Endodermal cell (in vitro differentiated cells): Measurements from ENCODE around the gene ADORA3. TPM values are rescaled to one million over a fixed set of nuclear protein-coding genes. Genes with fewer than 3 reads are reported as not detected.

ENCODE experiments used
- DNase-seq: peaks from one replicate; pipeline ENCODE4 v3.0.0-alpha.2; 2017
- H3K27ac ChIP-seq: 2 replicates; pipeline ENCODE4 v1.5.1; 2013; ENCODE audit warnings: mild to moderate bottlenecking, low read depth, low read length, moderate library complexity
- H3K27me3 ChIP-seq: 2 replicates; pipeline ENCODE4 v1.6.1; 2013; ENCODE audit warnings: mild to moderate bottlenecking, low read length, moderate library complexity; ENCODE audit not compliant: insufficient read depth, control insufficient read depth, poor library complexity, severe bottlenecking
- H3K36me3 ChIP-seq: 2 replicates; pipeline ENCODE4 v1.7.0; 2013; ENCODE audit warnings: mild to moderate bottlenecking, low read length, moderate library complexity; ENCODE audit not compliant: control insufficient read depth, insufficient read depth
- H3K4me1 ChIP-seq: one replicate; pipeline ENCODE4 v1.7.0; 2013; ENCODE audit warnings: low read length; ENCODE audit not compliant: control insufficient read depth, insufficient read depth
- H3K4me3 ChIP-seq: 2 replicates; pipeline ENCODE4 v1.5.1; 2013; ENCODE audit warnings: mild to moderate bottlenecking, low read length, moderate library complexity
- H3K9ac ChIP-seq: 2 replicates; pipeline ENCODE4 v1.6.1; 2013; ENCODE audit warnings: mild to moderate bottlenecking, low read length, moderate library complexity; ENCODE audit not compliant: poor library complexity, severe bottlenecking; ENCODE audit errors: extremely low read depth
- H3K9me3 ChIP-seq: 2 replicates; pipeline ENCODE4 v1.6.1; 2013; ENCODE audit warnings: mild to moderate bottlenecking, low read length, moderate library complexity; ENCODE audit not compliant: control insufficient read depth
- H3K27ac Mint-ChIP-seq: 2 replicates; pipeline ENCODE4 v1.8.0; 2020; ENCODE audit warnings: mixed read lengths
- H3K27me3 Mint-ChIP-seq: 2 replicates; pipeline ENCODE4 v1.8.0; 2021; ENCODE audit warnings: mild to moderate bottlenecking, mixed read lengths; ENCODE audit not compliant: insufficient read depth
- H3K36me3 Mint-ChIP-seq: 2 replicates; pipeline ENCODE4 v1.8.0; 2020; ENCODE audit warnings: low read depth, mixed read lengths
- H3K4me1 Mint-ChIP-seq: 2 replicates; pipeline ENCODE4 v1.8.0; 2020; ENCODE audit warnings: mixed read lengths
- H3K4me3 Mint-ChIP-seq: 2 replicates; pipeline ENCODE4 v1.8.0; 2020; ENCODE audit warnings: mild to moderate bottlenecking, moderate library complexity, mixed read lengths
- H3K9me3 Mint-ChIP-seq: 2 replicates; pipeline ENCODE4 v1.8.0; 2020; ENCODE audit warnings: mild to moderate bottlenecking, mixed read lengths
- WGBS, 2 experiments: methylation state at CpG; one replicate each; pipeline versions ENCODE4 v1.1.5 to v1.1.7; 2013; ENCODE audit warnings: missing lambda C conversion rate in 2 of 2, mixed read lengths in 1 of 2; ENCODE audit not compliant: insufficient coverage in 1 of 2, insufficient read length in 1 of 2; 5-methylcytosine and 5-hydroxymethylcytosine counted together
- total RNA-seq, 2 donors: library from RNA; stranded (reverse); fragmentation: NEBNext Ultra II Directional in 1 of 2; extraction: Animal tissue kit (Norgen Biotek cat#: 25700) in 1 of 2; gene quantifications; 2 replicates in 1 of 2; 3 replicates in 1 of 2; pipeline ENCODE4 v1.2.1, GENCODE V29; 2021
- TF ChIP-seq, protein P1 (sequence below): fragments of 200-600 bp; sonication (generic); conservative IDR thresholded peaks from 2 replicates; pipeline ENCODE4 v1.5.0; 2021; ENCODE audit warnings: antibody characterized with exemption, mild to moderate bottlenecking

The ADORA3 gene
- total RNA-seq, 2 donors from 2014 or later, result not detected

DNA sequence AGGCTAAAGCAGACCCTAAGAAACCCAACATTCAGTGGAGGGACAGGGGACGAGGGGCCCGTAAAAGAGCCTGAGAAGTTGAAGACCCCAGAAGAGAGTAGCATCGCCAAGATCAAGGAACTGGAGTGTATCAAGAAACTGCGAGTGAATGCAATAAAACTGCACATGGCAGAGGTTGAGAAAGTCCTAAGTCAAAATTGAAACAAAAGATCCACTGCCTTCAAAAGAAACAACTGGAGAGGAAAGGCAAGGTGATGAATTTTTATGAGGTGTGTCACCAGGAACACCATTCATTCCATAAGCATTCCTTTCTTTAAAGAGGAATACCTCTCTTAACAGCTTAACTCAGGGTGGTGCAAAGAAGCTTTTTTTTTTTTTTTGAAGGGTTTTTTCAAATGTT is 38.3 kb upstream of the ADORA3 start:
- Mint-ChIP-seq H3K27me3 (peaks cover 10% of the 10 kb centered on the region), H3K27ac (peak overlapping the region; percentile 36), H3K9me3 (no peaks in the 10 kb centered on the region), H3K4me3 (no peak overlapping the region), H3K36me3 (no peaks in the 10 kb centered on the region), H3K4me1 (peaks cover 10% of the 10 kb centered on the region)
- WGBS, 2 experiments, result 87 to 90% methylated on average over 4 of the region's 4 CpGs
- TF ChIP-seq, protein P1, sequence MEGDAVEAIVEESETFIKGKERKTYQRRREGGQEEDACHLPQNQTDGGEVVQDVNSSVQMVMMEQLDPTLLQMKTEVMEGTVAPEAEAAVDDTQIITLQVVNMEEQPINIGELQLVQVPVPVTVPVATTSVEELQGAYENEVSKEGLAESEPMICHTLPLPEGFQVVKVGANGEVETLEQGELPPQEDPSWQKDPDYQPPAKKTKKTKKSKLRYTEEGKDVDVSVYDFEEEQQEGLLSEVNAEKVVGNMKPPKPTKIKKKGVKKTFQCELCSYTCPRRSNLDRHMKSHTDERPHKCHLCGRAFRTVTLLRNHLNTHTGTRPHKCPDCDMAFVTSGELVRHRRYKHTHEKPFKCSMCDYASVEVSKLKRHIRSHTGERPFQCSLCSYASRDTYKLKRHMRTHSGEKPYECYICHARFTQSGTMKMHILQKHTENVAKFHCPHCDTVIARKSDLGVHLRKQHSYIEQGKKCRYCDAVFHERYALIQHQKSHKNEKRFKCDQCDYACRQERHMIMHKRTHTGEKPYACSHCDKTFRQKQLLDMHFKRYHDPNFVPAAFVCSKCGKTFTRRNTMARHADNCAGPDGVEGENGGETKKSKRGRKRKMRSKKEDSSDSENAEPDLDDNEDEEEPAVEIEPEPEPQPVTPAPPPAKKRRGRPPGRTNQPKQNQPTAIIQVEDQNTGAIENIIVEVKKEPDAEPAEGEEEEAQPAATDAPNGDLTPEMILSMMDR, result no peak
- Histone ChIP-seq H3K36me3 (no peaks in the 10 kb centered on the region), H3K9me3 (no peaks in the 10 kb centered on the region), H3K9ac (no peak overlapping the region), H3K4me3 (no peak overlapping the region), H3K4me1 (no peaks in the 10 kb centered on the region), H3K27ac (no peak overlapping the region), H3K27me3 (no peaks in the 10 kb centered on the region)
- DNase-seq, result peak; percentile 52

DNA sequence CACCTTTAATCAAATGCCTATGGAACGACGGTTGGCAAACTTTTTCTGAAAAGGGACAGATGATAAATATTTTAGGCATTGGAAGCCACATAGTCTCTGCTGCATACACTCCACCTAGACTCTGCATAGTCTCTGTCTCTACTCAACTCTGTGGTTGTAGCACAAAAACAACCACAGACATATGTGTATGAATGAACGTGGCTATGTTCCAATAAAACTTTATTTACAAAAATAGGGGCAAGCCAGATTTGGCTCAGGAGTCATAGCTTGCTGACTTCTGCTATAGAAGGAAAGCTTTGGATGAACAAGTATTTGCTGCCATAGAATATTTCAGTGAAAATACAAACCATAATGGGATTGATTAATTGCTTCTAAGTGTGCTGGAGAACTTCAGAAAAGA is 37.5 kb upstream of the ADORA3 start:
- no peak overlapping the region for H3K4me3 Mint-ChIP-seq
- no peak overlapping the region for H3K9ac ChIP-seq
- H3K4me1 ChIP-seq, result no peaks in the 10 kb centered on the region
- no peaks in the 10 kb centered on the region for H3K36me3 ChIP-seq
- peaks cover 10% of the 10 kb centered on the region for H3K4me1 Mint-ChIP-seq
- H3K27ac ChIP-seq, result no peak overlapping the region
- no peak overlapping the region for H3K4me3 ChIP-seq
- H3K27me3 Mint-ChIP-seq, result peaks cover 10% of the 10 kb centered on the region
- 94 to 100% methylated on average over 1 to 3 of the region's 3 CpGs for WGBS, 2 experiments
- TF ChIP-seq, protein P1, result no peak
- H3K27ac Mint-ChIP-seq, result no peak overlapping the region
- H3K9me3 ChIP-seq, result no peaks in the 10 kb centered on the region
- no peak for DNase-seq
- H3K27me3 ChIP-seq, result no peaks in the 10 kb centered on the region
- H3K9me3 Mint-ChIP-seq, result no peaks in the 10 kb centered on the region
- no peaks in the 10 kb centered on the region for H3K36me3 Mint-ChIP-seq

DNA sequence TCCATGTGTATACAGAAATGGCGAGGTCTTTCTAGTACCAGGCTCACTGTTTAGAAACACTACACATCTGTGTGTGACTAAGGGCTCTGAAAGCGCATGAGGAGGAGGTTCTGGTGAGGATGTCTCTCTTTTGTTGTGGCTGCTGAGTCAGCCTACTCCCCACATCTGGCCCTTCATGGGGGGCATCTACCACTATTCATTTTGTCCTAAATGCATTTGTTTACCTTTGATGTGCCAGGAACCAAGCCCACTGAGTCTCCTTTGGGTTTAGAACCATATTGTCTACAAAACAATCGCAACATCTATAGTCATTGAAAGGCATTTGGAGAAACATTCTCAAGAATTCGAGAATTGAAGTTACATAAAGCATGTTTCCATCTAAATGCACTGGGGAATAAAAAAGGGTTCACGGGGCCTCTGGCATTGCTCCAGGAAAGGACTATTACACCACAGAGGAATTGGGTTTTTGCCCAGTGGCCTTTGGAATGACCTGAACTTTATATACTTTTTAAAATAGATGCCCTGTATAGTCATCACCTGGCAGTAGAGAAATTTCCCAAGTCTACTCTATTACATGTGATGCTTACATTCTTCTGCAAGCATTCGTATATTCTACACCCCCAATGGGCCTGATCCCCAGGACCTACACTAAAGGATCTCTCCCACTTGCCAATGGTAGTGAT is 35.1 kb upstream of the ADORA3 start:
- WGBS, 2 experiments, result 81 to 84% methylated on average over 4 to 6 of the region's 6 CpGs
- Histone ChIP-seq H3K27ac (no peak overlapping the region), H3K4me1 (no peaks in the 10 kb centered on the region), H3K4me3 (no peak overlapping the region), H3K36me3 (no peaks in the 10 kb centered on the region), H3K9me3 (no peaks in the 10 kb centered on the region), H3K27me3 (no peaks in the 10 kb centered on the region), H3K9ac (no peak overlapping the region)
- H3K27ac Mint-ChIP-seq, result no peak overlapping the region
- DNase-seq, result no peak
- H3K36me3 Mint-ChIP-seq, result no peaks in the 10 kb centered on the region
- peaks cover 10% of the 10 kb centered on the region for H3K27me3 Mint-ChIP-seq
- no peak overlapping the region for H3K4me3 Mint-ChIP-seq
- H3K4me1 Mint-ChIP-seq, result peaks cover 10% of the 10 kb centered on the region
- TF ChIP-seq, protein P1, result no peak
- H3K9me3 Mint-ChIP-seq, result no peaks in the 10 kb centered on the region
